HL-60 (cell line): ENCODE measurements around the gene ZNF292.

Experiments
- DNase-seq, 2 experiments: peaks; one replicate each; pipeline ENCODE4 v3.0.0-alpha.2; 2010 to 2020; ENCODE audit warnings: low read depth in 1 of 2, low spot score in 1 of 2
- H3K27ac ChIP-seq: fragments of 250-450 bp; sonication (Bioruptor Pico); replicated peaks from 2 replicates; pipeline ENCODE4 v1.5.1; 2020; ENCODE audit warnings: mild to moderate bottlenecking, moderate library complexity
- H3K27me3 ChIP-seq: fragments of 250-450 bp; sonication (Bioruptor Pico); 2 replicates; pipeline ENCODE4 v1.5.1; 2021; ENCODE audit warnings: mild to moderate bottlenecking, moderate library complexity; ENCODE audit not compliant: insufficient read depth, poor library complexity, severe bottlenecking
- H3K4me3 ChIP-seq: replicated peaks from 2 replicates; pipeline ENCODE4 v1.5.1; 2011; ENCODE audit warnings: mild to moderate bottlenecking, control low read depth, low read length; ENCODE audit not compliant: insufficient read depth
- CTCF ChIP-seq: IDR thresholded peaks from one replicate; pipeline ENCODE4 v1.5.1; 2011; ENCODE audit warnings: low read length, control low read depth, inconsistent platforms; ENCODE audit not compliant: insufficient read depth
- GABPA ChIP-seq: IDR thresholded peaks from 2 replicates; pipeline ENCODE4 v1.6.1; 2012; ENCODE audit warnings: low read depth
- POLR2AphosphoS5 ChIP-seq: IDR thresholded peaks from 2 replicates; pipeline ENCODE4 v1.6.1; 2012; ENCODE audit warnings: low read depth
- REST ChIP-seq: IDR thresholded peaks from 2 replicates; pipeline ENCODE4 v1.6.1; 2012; ENCODE audit warnings: low read depth; ENCODE audit not compliant: insufficient replicate concordance
- SPI1 ChIP-seq: IDR thresholded peaks from 2 replicates; pipeline ENCODE4 v1.6.1; 2012; ENCODE audit warnings: low read depth, mild to moderate bottlenecking, borderline replicate concordance
- long read RNA-seq: library from polyadenylated mRNA; unstranded; transcript quantifications from one replicate; pipeline ENCODE4 v2.0.0, GENCODE V29; 2020

Gene ZNF292
- long read RNA-seq, full-length matches to known transcripts, result 44 of 62 reads
- long read RNA-seq, partial matches to known transcripts, result 4 of 62 reads
- long read RNA-seq, other reads (novel, unspliced or antisense), result 14 of 62 reads

DNA sequence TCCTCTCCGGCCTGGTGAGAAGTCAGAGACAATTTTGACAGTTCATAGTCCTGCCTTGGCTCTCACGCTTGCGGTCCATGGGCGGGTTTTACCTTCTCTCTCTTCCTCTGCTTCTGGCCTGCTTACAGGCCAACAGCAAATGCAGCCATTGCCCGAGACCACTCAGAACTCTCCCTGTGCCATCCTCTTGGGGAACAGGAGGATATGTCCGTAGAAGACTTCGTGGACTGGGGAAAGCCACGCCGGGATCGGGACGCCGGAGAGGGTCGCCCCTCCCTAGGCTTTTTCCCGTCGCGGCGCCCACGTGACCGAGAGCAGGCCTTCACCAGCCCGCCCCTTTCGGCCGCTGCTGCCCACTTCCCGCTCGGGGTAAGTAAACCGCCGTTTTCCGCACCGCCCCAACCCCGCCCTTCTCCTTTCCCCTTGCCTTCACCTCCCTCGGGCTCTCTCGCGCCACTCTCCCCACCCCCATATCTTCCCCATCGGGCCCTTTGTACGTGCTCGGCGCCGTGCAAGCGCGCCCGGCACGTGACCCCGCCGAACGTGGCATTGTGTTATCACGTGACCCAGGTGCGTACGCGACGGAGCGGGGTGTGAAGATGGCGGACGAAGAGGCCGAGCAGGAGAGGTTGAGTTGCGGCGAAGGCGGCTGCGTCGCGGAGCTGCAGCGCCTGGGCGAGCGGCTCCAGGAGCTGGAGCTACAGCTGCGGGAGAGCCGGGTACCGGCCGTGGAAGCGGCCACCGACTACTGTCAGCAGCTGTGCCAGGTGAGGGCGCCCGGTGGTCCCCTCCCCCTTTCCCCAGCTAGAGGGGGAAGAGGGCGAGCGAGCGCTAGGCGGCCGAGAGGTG, at the start of gene ZNF292:
TSS of gene ZNF292 (plus strand) at position 573 of the 849 bp plus-strand sequence. CDS start at position 600, 27 bp downstream.
- Histone ChIP-seq H3K27me3 (no peaks in the 10 kb centered on the region), H3K4me3 (peak within 1 kb of the TSS; percentile 99), H3K27ac (peak within 1 kb of the TSS; percentile 91)
- DNase-seq, result peak; percentile 96 to 99
- TF ChIP-seq CTCF (no peak), SPI1 (peak; percentile 55; the same call in 1 of the 2 replicates), GABPA (no peak), POLR2AphosphoS5 (peak; percentile 65), REST (no peak)

GRCh38 chr6:87105823-87106222, 49.5 kb upstream of the ZNF292 start:
- TF ChIP-seq SPI1, result no peak
- Histone ChIP-seq H3K4me3 (no peak overlapping the region), H3K27ac (no peak overlapping the region), H3K27me3 (no peaks in the 10 kb centered on the region)
- no peak for DNase-seq

DNA sequence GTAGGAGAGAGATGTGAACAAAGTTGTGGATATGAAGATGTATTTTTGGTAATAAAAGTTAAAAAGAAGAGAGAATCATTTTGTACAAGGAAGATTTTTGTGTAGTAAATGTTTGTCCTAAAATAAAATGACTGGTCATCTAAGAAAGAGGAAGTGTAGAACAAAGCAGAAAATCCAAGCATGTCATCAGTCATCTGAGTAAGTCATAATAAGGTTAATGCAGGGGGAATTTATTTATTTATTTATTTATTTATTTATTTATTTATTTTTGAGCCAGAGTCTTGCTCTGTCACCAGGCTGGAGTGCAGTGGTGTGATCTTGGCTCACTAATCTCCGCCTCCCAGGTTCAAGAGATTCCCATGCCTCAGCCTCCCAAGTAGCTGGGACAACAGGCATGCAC, 44.7 kb upstream of the ZNF292 start:
- no peaks in the 10 kb centered on the region for H3K27me3 ChIP-seq
- no peak overlapping the region for H3K27ac ChIP-seq
- DNase-seq, result no peak
- H3K4me3 ChIP-seq, result no peak overlapping the region
- peak; percentile 85 for TF ChIP-seq SPI1
- no peak for TF ChIP-seq POLR2AphosphoS5

- no peaks in the 10 kb centered on the region for H3K27me3 ChIP-seq
- no peak overlapping the region for H3K4me3 ChIP-seq
- no peak overlapping the region for H3K27ac ChIP-seq
- no peak for TF ChIP-seq REST
- no peak for TF ChIP-seq POLR2AphosphoS5
- no peak for TF ChIP-seq SPI1
- TF ChIP-seq CTCF, result no peak
- no peak for TF ChIP-seq GABPA
- DNase-seq, result no peak
These were observed 39.8 kb upstream of the ZNF292 start for GRCh38 chr6:87115402-87116135.
